ENCODE results near the gene IFITM5.
"Not testable (repeated sequence)": the region's sequence is repeated elsewhere in the genome, so short reads cannot be mapped to it uniquely, and the experiment has no call there.

The IFITM5 gene

GRCh38 chr11:295351-296170 lies 3.8 kb downstream of the IFITM5 start:
- DNase-seq (ENCODE audit: low spot score) = no peak

DNA sequence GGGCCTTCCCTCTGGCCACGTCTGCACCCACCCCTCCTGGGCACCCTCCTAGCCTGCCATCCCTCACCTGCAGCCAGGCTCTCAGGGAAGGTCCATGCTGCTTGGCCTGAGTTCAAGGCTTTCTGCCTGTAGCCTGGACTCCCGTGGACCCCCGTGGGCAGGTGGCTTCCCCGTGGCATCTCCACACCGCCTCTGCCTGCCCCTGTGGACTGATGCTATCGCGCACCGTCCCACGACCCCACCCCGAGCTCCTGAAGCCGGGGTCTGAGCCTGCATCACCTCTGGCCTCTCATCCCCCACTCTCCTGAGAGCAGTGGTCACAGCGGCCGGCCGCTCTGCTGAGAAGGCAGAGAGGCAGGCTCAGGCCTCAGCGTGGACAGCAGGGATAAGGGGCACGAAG lies 4.5 kb downstream of the IFITM5 start:
- no peak for DNase-seq (ENCODE audit: low spot score)

DNA sequence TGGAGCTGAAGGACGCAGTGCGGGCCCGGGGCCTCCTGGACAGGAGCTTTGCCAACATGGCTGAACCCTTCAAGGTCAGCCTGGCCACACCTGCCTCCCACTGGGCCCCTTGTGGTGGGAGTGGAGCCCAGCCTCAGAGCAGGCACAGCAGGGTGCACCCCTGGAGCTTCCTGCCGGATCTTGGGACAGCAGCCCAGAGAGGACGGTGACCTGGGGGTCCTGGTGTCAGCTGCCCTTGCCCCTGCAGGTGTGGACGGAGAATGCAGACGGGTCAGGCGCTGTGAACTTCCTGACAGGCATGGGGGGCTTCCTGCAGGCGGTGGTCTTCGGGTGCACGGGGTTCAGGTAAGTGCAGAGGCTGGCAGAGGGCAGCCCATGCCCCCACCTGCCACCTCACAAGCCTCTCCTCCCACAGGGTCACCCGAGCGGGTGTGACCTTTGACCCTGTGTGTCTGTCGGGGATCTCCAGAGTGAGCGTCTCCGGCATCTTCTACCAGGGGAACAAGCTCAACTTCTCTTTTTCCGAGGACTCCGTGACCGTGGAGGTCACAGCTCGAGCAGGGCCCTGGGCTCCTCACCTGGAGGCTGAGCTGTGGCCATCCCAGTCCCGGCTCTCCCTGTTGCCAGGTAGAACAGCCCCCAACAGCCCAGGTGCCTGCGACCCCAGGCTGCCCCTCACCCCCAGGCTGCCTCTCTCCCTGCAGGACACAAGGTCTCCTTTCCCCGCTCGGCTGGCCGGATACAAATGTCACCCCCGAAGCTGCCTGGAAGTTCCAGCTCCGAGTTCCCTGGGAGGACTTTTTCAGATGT lies 5.3 kb downstream of the IFITM5 start:
- no peak for DNase-seq (ENCODE audit: low spot score)

GRCh38 chr11:293271-293851 lies 6.0 kb downstream of the IFITM5 start:
- no peak for DNase-seq (ENCODE audit: low spot score)

- DNase-seq (ENCODE audit: low spot score) = no peak
Measured at GRCh38 chr11:292211-293121, 6.9 kb downstream of the IFITM5 start.

- no peak for DNase-seq (ENCODE audit: low spot score)
Measured at GRCh38 chr11:291281-292210, 7.8 kb downstream of the IFITM5 start.

DNA sequence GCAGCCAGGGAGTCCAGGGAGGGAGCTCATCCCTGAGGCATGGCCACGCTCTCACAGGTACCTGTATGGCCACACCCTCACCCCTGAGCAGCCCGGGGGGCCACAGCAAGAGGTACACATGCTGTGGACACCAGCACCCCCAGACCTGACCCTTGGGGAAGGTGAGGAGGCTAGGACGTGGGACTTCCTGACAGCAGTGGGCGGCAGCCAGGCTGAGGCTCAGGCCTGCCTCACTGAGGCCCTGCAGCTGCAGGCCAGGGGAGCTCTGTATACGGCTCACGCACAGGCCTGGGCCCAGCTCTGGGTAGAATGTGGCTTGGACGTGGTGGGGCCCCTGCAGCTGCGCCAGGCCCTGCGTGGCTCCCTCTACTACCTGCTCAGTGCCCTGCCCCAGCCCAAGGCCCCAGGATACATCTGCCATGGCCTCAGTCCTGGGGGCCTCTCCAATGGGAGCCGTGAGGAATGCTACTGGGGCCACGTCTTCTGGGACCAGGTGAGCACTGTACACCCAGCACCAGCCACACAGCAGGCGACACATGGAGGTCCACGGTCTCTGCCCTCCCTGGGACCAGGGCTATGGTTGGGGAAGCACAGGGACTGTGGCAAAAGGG lies 8.6 kb downstream of the IFITM5 start:
- DNase-seq (ENCODE audit: low spot score) = no peak

GRCh38 chr11:289712-290620 lies 9.4 kb downstream of the IFITM5 start:
- no peak for DNase-seq (ENCODE audit: low spot score)

- no peak for DNase-seq (ENCODE audit: low spot score)
Measured at GRCh38 chr11:289398-289711, 10.0 kb downstream of the IFITM5 start.

- no peak for DNase-seq (ENCODE audit: low spot score)
Measured at GRCh38 chr11:288478-289397, 10.6 kb downstream of the IFITM5 start, which contains the start of gene PGGHG. Gene PGGHG (plus strand): TSS chr11:289126. CDS start chr11:289817, 691 bp downstream.

- DNase-seq (ENCODE audit: low spot score) = no peak
Measured at GRCh38 chr11:287821-288477, 11.4 kb downstream of the IFITM5 start.

GRCh38 chr11:286977-287820 lies 12.1 kb downstream of the IFITM5 start:
- DNase-seq (ENCODE audit: low spot score) = not testable (repeated sequence)

DNA sequence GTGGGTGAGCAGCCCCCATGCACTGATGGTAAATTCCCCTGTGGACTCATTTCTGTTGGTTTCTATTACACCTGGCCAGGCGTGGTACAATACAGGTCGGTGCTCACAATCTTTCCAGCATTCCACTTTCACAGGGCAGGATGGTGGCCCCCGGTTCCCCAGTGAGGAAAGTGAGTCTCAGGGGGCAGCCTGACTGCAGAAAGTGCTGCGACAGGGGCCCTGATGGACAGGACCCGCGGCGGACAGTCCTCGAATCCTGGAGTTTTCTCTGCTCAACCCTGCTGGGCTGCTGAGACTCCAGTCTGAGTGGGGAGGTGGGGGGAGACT lies 13.5 kb downstream of the IFITM5 start:
- DNase-seq (ENCODE audit: low spot score) = no peak

GRCh38 chr11:285021-285893 lies 14.1 kb downstream of the IFITM5 start:
- no peak for DNase-seq (ENCODE audit: low spot score)

- DNase-seq (ENCODE audit: low spot score) = no peak
Measured at GRCh38 chr11:284105-285020, 15.0 kb downstream of the IFITM5 start.
